ENCODE results near the gene HSD17B3.

HSD17B3 gene

GRCh38 chr9:96279932-96280331, 22.0 kb downstream of the HSD17B3 start:
- Histone ChIP-seq H2BK120ac (ENCODE audit: low read depth, low read length) (no peak overlapping the region), H3K14ac (ENCODE audit: low read length) (no peak overlapping the region), H3K27me3 (ENCODE audit: control insufficient read depth in 3 of 3, insufficient read depth in 3 of 3, low read depth in 1 of 3, low read length in 3 of 3) (no peaks in the 10 kb centered on the region), H3K36me3 (replicated peaks in 1 of 2; ENCODE audit: control insufficient read depth in 2 of 2, insufficient read depth in 2 of 2, low read length in 2 of 2) (no peaks in the 10 kb centered on the region), H2BK5ac (ENCODE audit: low read length) (no peak overlapping the region), H3K79me1 (ENCODE audit: low read depth, low read length) (no peaks in the 10 kb centered on the region), H3K9ac (ENCODE audit: low read depth, low read length, poor library complexity) (no peak overlapping the region), H3K4ac (ENCODE audit: low read length) (no peak overlapping the region), H3K4me1 (ENCODE audit: control insufficient read depth in 2 of 2, insufficient read depth in 1 of 2, low read depth in 1 of 2, low read length in 2 of 2) (no peaks in the 10 kb centered on the region), H2AK5ac (ENCODE audit: low read depth, low read length) (no peak overlapping the region), H3K9me3 (replicated peaks in 1 of 2; ENCODE audit: control insufficient read depth in 2 of 2, insufficient read depth in 1 of 2, low read depth in 1 of 2, low read length in 2 of 2) (no peaks in the 10 kb centered on the region), H2AFZ (ENCODE audit: low read length) (no peak overlapping the region), H4K8ac (ENCODE audit: low read depth, low read length) (no peak overlapping the region), H2BK12ac (ENCODE audit: low read length) (no peak overlapping the region), H3K4me2 (ENCODE audit: insufficient read depth, low read length, poor library complexity, severe bottlenecking) (no peak overlapping the region), H4K91ac (ENCODE audit: low read depth, low read length, poor library complexity) (no peak overlapping the region), H3K23ac (ENCODE audit: low read depth, low read length, poor library complexity) (no peak overlapping the region), H2BK15ac (ENCODE audit: low read length) (no peak overlapping the region), H3K4me3 (ENCODE audit: low read length in 2 of 2) (no peak overlapping the region), H3K18ac (ENCODE audit: low read length) (no peak overlapping the region), H3K27ac (replicated peaks; ENCODE audit: low read length) (no peak overlapping the region)
- DNase-seq (ENCODE audit: low spot score), result no peak
- WGBS, 2 donors (ENCODE audit: extremely low coverage in 2 of 2, insufficient read length in 2 of 2, insufficient replicate concordance in 1 of 2), result no CpG with 5 or more reads among the region's 8 CpGs

- Histone ChIP-seq H3K4me2 (ENCODE audit: insufficient read depth, low read length, poor library complexity, severe bottlenecking) (no peak overlapping the region), H3K9me3 (replicated peaks in 1 of 2; ENCODE audit: control insufficient read depth in 2 of 2, insufficient read depth in 1 of 2, low read depth in 1 of 2, low read length in 2 of 2) (peaks cover 3 to 7% of the 10 kb centered on the region in 2 donors), H3K23ac (ENCODE audit: low read depth, low read length, poor library complexity) (no peak overlapping the region), H3K4me3 (ENCODE audit: low read length in 2 of 2) (no peak overlapping the region), H2AFZ (ENCODE audit: low read length) (no peak overlapping the region), H3K27ac (replicated peaks; ENCODE audit: low read length) (no peak overlapping the region), H3K14ac (ENCODE audit: low read length) (no peak overlapping the region), H3K4me1 (ENCODE audit: control insufficient read depth in 2 of 2, insufficient read depth in 1 of 2, low read depth in 1 of 2, low read length in 2 of 2) (no peaks in the 10 kb centered on the region), H2BK12ac (ENCODE audit: low read length) (no peak overlapping the region), H3K79me1 (ENCODE audit: low read depth, low read length) (no peaks in the 10 kb centered on the region), H2AK5ac (ENCODE audit: low read depth, low read length) (no peak overlapping the region), H4K8ac (ENCODE audit: low read depth, low read length) (no peak overlapping the region), H3K18ac (ENCODE audit: low read length) (no peak overlapping the region), H3K4ac (ENCODE audit: low read length) (no peak overlapping the region), H2BK120ac (ENCODE audit: low read depth, low read length) (no peak overlapping the region), H4K91ac (ENCODE audit: low read depth, low read length, poor library complexity) (no peak overlapping the region), H2BK15ac (ENCODE audit: low read length) (no peak overlapping the region), H3K36me3 (replicated peaks in 1 of 2; ENCODE audit: control insufficient read depth in 2 of 2, insufficient read depth in 2 of 2, low read length in 2 of 2) (no peaks in the 10 kb centered on the region), H3K27me3 (ENCODE audit: control insufficient read depth in 3 of 3, insufficient read depth in 3 of 3, low read depth in 1 of 3, low read length in 3 of 3) (no peaks in the 10 kb centered on the region), H3K9ac (ENCODE audit: low read depth, low read length, poor library complexity) (no peak overlapping the region), H2BK5ac (ENCODE audit: low read length) (no peak overlapping the region)
- no CpG with 5 or more reads among the region's 2 CpGs for WGBS, 2 donors (ENCODE audit: extremely low coverage in 2 of 2, insufficient read length in 2 of 2, insufficient replicate concordance in 1 of 2)
- DNase-seq (ENCODE audit: low spot score), result no peak
Measured at GRCh38 chr9:96274939-96275338, 27.0 kb downstream of the HSD17B3 start.

GRCh38 chr9:96270236-96270744, 31.7 kb downstream of the HSD17B3 start:
- Histone ChIP-seq H3K4me1 (ENCODE audit: control insufficient read depth in 2 of 2, insufficient read depth in 1 of 2, low read depth in 1 of 2, low read length in 2 of 2) (no peaks in the 10 kb centered on the region), H3K27me3 (ENCODE audit: control insufficient read depth in 3 of 3, insufficient read depth in 3 of 3, low read depth in 1 of 3, low read length in 3 of 3) (no peaks in the 10 kb centered on the region), H3K4me3 (ENCODE audit: low read length in 2 of 2) (no peak overlapping the region), H2AFZ (ENCODE audit: low read length) (no peak overlapping the region), H3K79me1 (ENCODE audit: low read depth, low read length) (no peaks in the 10 kb centered on the region), H3K14ac (ENCODE audit: low read length) (no peak overlapping the region), H2BK15ac (ENCODE audit: low read length) (no peak overlapping the region), H2BK120ac (ENCODE audit: low read depth, low read length) (no peak overlapping the region), H3K27ac (replicated peaks; ENCODE audit: low read length) (no peak overlapping the region), H2AK5ac (ENCODE audit: low read depth, low read length) (no peak overlapping the region), H3K4me2 (ENCODE audit: insufficient read depth, low read length, poor library complexity, severe bottlenecking) (no peak overlapping the region), H4K8ac (ENCODE audit: low read depth, low read length) (no peak overlapping the region), H3K9me3 (replicated peaks in 1 of 2; ENCODE audit: control insufficient read depth in 2 of 2, insufficient read depth in 1 of 2, low read depth in 1 of 2, low read length in 2 of 2) (peaks cover 3 to 7% of the 10 kb centered on the region in 2 donors), H4K91ac (ENCODE audit: low read depth, low read length, poor library complexity) (no peak overlapping the region), H2BK5ac (ENCODE audit: low read length) (no peak overlapping the region), H2BK12ac (ENCODE audit: low read length) (no peak overlapping the region), H3K23ac (ENCODE audit: low read depth, low read length, poor library complexity) (no peak overlapping the region), H3K4ac (ENCODE audit: low read length) (no peak overlapping the region), H3K9ac (ENCODE audit: low read depth, low read length, poor library complexity) (no peak overlapping the region), H3K18ac (ENCODE audit: low read length) (no peak overlapping the region), H3K36me3 (replicated peaks in 1 of 2; ENCODE audit: control insufficient read depth in 2 of 2, insufficient read depth in 2 of 2, low read length in 2 of 2) (no peaks in the 10 kb centered on the region)
- DNase-seq (ENCODE audit: low spot score), result no peak
- WGBS, 2 donors (ENCODE audit: extremely low coverage in 2 of 2, insufficient read length in 2 of 2, insufficient replicate concordance in 1 of 2), result no CpG with 5 or more reads among the region's 1 CpG

GRCh38 chr9:96258967-96259366, 43.0 kb downstream of the HSD17B3 start:
- no peak overlapping the region for H3K4me2 ChIP-seq (ENCODE audit: insufficient read depth, low read length, poor library complexity, severe bottlenecking)
- no peak overlapping the region for H2BK12ac ChIP-seq (ENCODE audit: low read length)
- no peaks in the 10 kb centered on the region for H3K79me1 ChIP-seq (ENCODE audit: low read depth, low read length)
- H3K27ac ChIP-seq (replicated peaks; ENCODE audit: low read length), result no peak overlapping the region
- no peak overlapping the region for H3K4me3 ChIP-seq (ENCODE audit: low read length in 2 of 2)
- no peak overlapping the region for H3K4ac ChIP-seq (ENCODE audit: low read length)
- DNase-seq (ENCODE audit: low spot score), result no peak
- H2BK5ac ChIP-seq (ENCODE audit: low read length), result no peak overlapping the region
- no peak overlapping the region for H3K14ac ChIP-seq (ENCODE audit: low read length)
- H2AK5ac ChIP-seq (ENCODE audit: low read depth, low read length), result no peak overlapping the region
- no peak overlapping the region for H4K8ac ChIP-seq (ENCODE audit: low read depth, low read length)
- H2AFZ ChIP-seq (ENCODE audit: low read length), result no peak overlapping the region
- H3K18ac ChIP-seq (ENCODE audit: low read length), result no peak overlapping the region
- no peaks in the 10 kb centered on the region for H3K27me3 ChIP-seq (ENCODE audit: control insufficient read depth in 3 of 3, insufficient read depth in 3 of 3, low read depth in 1 of 3, low read length in 3 of 3)
- H3K9ac ChIP-seq (ENCODE audit: low read depth, low read length, poor library complexity), result no peak overlapping the region
- no peak overlapping the region for H2BK120ac ChIP-seq (ENCODE audit: low read depth, low read length)
- no CpG with 5 or more reads among the region's 4 CpGs for WGBS, 2 donors (ENCODE audit: extremely low coverage in 2 of 2, insufficient read length in 2 of 2, insufficient replicate concordance in 1 of 2)
- H4K91ac ChIP-seq (ENCODE audit: low read depth, low read length, poor library complexity), result no peak overlapping the region
- no peaks in the 10 kb centered on the region for H3K9me3 ChIP-seq (replicated peaks in 1 of 2; ENCODE audit: control insufficient read depth in 2 of 2, insufficient read depth in 1 of 2, low read depth in 1 of 2, low read length in 2 of 2)
- no peaks in the 10 kb centered on the region for H3K36me3 ChIP-seq (replicated peaks in 1 of 2; ENCODE audit: control insufficient read depth in 2 of 2, insufficient read depth in 2 of 2, low read length in 2 of 2)
- peaks cover 0 to 1% of the 10 kb centered on the region in 2 donors for H3K4me1 ChIP-seq (ENCODE audit: control insufficient read depth in 2 of 2, insufficient read depth in 1 of 2, low read depth in 1 of 2, low read length in 2 of 2)
- no peak overlapping the region for H2BK15ac ChIP-seq (ENCODE audit: low read length)
- H3K23ac ChIP-seq (ENCODE audit: low read depth, low read length, poor library complexity), result no peak overlapping the region

Data from neuronal stem cell (in vitro differentiated cells).